Measurements from ENCODE around the gene TSPAN9. TPM values are rescaled to one million over a fixed set of nuclear protein-coding genes. Genes with fewer than 3 reads are reported as not detected.

TSPAN9 gene
- polyA plus RNA-seq, 3 donors: 0.15 to 0.34 (median 0.25) TPM

- Mint-ChIP-seq H3K36me3 (no peaks in the 10 kb centered on the region), H3K27me3 (ENCODE audit: low read depth in 3 of 3) (peaks cover 11 to 59% (median 52%) of the 10 kb centered on the region in 3 donors), H3K27ac (no peak overlapping the region), H3K9me3 (peaks cover 0 to 2% (median 0%) of the 10 kb centered on the region in 7 donors), H3K4me1 (no peaks in the 10 kb centered on the region), H3K4me3 (no peak overlapping the region)
- intact Hi-C loops (cut with micrococcal nuclease): no loop called here
- Histone ChIP-seq H3K79me2 (ENCODE audit: insufficient read depth, low read length) (no peaks in the 10 kb centered on the region), H3K4me3 (replicated peaks in 1 of 3; ENCODE audit: low read depth in 2 of 3, low read length in 3 of 3) (no peak overlapping the region), H2AFZ (ENCODE audit: insufficient read depth, low read depth, low read length, poor library complexity, severe bottlenecking) (no peak overlapping the region), H3K27ac (ENCODE audit: low read depth in 1 of 2, low read length in 2 of 2) (no peak overlapping the region), H3K4me2 (replicated peaks; ENCODE audit: extremely low read depth, low read length, poor library complexity, severe bottlenecking) (no peak overlapping the region), H3K27me3 (ENCODE audit: control insufficient read depth in 2 of 2, insufficient read depth in 2 of 2, low read length in 2 of 2) (peaks cover 0 to 17% of the 10 kb centered on the region in 2 donors), H3K36me3 (replicated peaks in 1 of 2; ENCODE audit: control insufficient read depth in 1 of 2, insufficient read depth in 2 of 2, low read length in 2 of 2) (no peaks in the 10 kb centered on the region), H4K20me1 (ENCODE audit: insufficient read depth, low read length) (no peaks in the 10 kb centered on the region), H3K9me3 (replicated peaks in 1 of 2; ENCODE audit: control insufficient read depth in 1 of 2, insufficient read depth in 1 of 2, low read length in 2 of 2) (no peaks in the 10 kb centered on the region), H3K4me1 (ENCODE audit: control insufficient read depth in 1 of 2, insufficient read depth in 2 of 2, low read length in 2 of 2) (no peaks in the 10 kb centered on the region), H3K9ac (ENCODE audit: insufficient read depth, low read length, poor library complexity, severe bottlenecking) (no peak overlapping the region)
- WGBS (ENCODE audit: insufficient coverage): 91% methylated on average over 7 of the region's 9 CpGs
- no peak for DNase-seq
- no peak for TF ChIP-seq CTCF (IDR thresholded peaks at IDR 0.05)
These were observed 62.6 kb downstream of the TSPAN9 start for GRCh38 chr12:3139760-3140159.

DNA sequence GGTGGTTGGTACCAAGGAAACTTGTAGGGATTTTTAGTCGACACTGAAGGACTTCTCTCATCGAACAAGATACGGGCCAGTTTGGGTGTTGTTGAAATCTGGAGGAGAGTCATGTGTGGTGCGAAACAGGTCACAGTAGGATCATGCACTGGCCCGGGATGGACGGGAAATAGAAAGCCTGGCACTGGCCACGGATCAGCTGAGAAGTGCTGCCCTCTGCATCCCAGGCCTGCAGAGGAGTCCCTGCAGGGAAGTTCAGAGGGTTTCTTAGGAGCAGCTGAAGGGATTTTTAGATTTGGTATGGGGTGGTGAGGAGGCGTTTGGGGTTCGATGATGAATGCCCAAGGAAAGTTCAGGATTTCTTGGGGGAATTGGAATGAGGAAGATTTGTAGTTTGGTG, 63.1 kb downstream of the TSPAN9 start:
- no peak overlapping the region for H3K27ac ChIP-seq (ENCODE audit: low read depth in 1 of 2, low read length in 2 of 2)
- TF ChIP-seq CTCF (IDR thresholded peaks at IDR 0.05): no peak
- intact Hi-C loops (cut with micrococcal nuclease): no loop called here
- H3K36me3 ChIP-seq (replicated peaks in 1 of 2; ENCODE audit: control insufficient read depth in 1 of 2, insufficient read depth in 2 of 2, low read length in 2 of 2): no peaks in the 10 kb centered on the region
- Mint-ChIP-seq H3K4me3 (no peak overlapping the region), H3K4me1 (no peaks in the 10 kb centered on the region), H3K9me3 (peaks cover 0 to 2% (median 0%) of the 10 kb centered on the region in 7 donors), H3K27ac (no peak overlapping the region), H3K36me3 (no peaks in the 10 kb centered on the region), H3K27me3 (ENCODE audit: low read depth in 3 of 3) (peaks cover 11 to 55% (median 47%) of the 10 kb centered on the region in 3 donors)
- 94% methylated on average over 9 of the region's 9 CpGs for WGBS (ENCODE audit: insufficient coverage)
- H3K4me2 ChIP-seq (replicated peaks; ENCODE audit: extremely low read depth, low read length, poor library complexity, severe bottlenecking): no peak overlapping the region
- H4K20me1 ChIP-seq (ENCODE audit: insufficient read depth, low read length): no peaks in the 10 kb centered on the region
- no peak overlapping the region for H3K9ac ChIP-seq (ENCODE audit: insufficient read depth, low read length, poor library complexity, severe bottlenecking)
- no peak for DNase-seq
- peaks cover 0 to 13% of the 10 kb centered on the region in 2 donors for H3K27me3 ChIP-seq (ENCODE audit: control insufficient read depth in 2 of 2, insufficient read depth in 2 of 2, low read length in 2 of 2)
- no peak overlapping the region for H3K4me3 ChIP-seq (replicated peaks in 1 of 3; ENCODE audit: low read depth in 2 of 3, low read length in 3 of 3)
- H3K4me1 ChIP-seq (ENCODE audit: control insufficient read depth in 1 of 2, insufficient read depth in 2 of 2, low read length in 2 of 2): no peaks in the 10 kb centered on the region
- H3K9me3 ChIP-seq (replicated peaks in 1 of 2; ENCODE audit: control insufficient read depth in 1 of 2, insufficient read depth in 1 of 2, low read length in 2 of 2): no peaks in the 10 kb centered on the region
- H2AFZ ChIP-seq (ENCODE audit: insufficient read depth, low read depth, low read length, poor library complexity, severe bottlenecking): no peak overlapping the region
- H3K79me2 ChIP-seq (ENCODE audit: insufficient read depth, low read length): no peaks in the 10 kb centered on the region
